ENCODE data around the gene PRKCQ. TPM values are rescaled to one million over a fixed set of nuclear protein-coding genes. Genes with fewer than 3 reads are reported as not detected.

PRKCQ gene
- total and polyA plus RNA-seq, 11 donors, result 0.04 to 2.0 (median 0.13) TPM; not detected in 1

GRCh38 chr10:6379015-6379776 is 200.9 kb downstream of the PRKCQ start:
- ATAC-seq, result no peak
- TF ChIP-seq POLR2A (IDR thresholded peaks at IDR 0.05), result no peak
- TF ChIP-seq CTCF (IDR thresholded peaks at IDR 0.05), result no peak
- intact Hi-C loops (cut with DNase I), result no loop called here

More at GRCh38 chr10:6379015-6379776, 200.9 kb downstream of the PRKCQ start:
- Histone ChIP-seq H3K27me3 (peaks cover 0 to 8% (median 0%) of the 10 kb centered on the region in 9 donors), H3K9me3 (peaks cover 0 to 20% (median 3%) of the 10 kb centered on the region in 12 donors), H3K27ac (no peak overlapping the region), H3K4me1 (peaks cover 0 to 23% (median 0%) of the 10 kb centered on the region in 12 donors), H3K36me3 (no peaks in the 10 kb centered on the region), H3K4me3 (no peak overlapping the region)
- WGBS, 4 donors, result 85 to 100% (median 88%) methylated on average over 1 of the region's 1 CpG
- no peak for DNase-seq
